HG02938 (cell line): ENCODE results near the gene ERC2.
"Not testable (repeated sequence)": the region's sequence is repeated elsewhere in the genome, so short reads cannot be mapped to it uniquely, and the experiment has no call there.

Experiments
- ATAC-seq: cut with Tn5 transposase; IDR thresholded peaks from one replicate; pipeline ENCODE4 v1.9.1; 2021; ENCODE audit warnings: mild to moderate bottlenecking, moderate library complexity; ENCODE audit not compliant: unreplicated experiment

Gene ERC2

DNA sequence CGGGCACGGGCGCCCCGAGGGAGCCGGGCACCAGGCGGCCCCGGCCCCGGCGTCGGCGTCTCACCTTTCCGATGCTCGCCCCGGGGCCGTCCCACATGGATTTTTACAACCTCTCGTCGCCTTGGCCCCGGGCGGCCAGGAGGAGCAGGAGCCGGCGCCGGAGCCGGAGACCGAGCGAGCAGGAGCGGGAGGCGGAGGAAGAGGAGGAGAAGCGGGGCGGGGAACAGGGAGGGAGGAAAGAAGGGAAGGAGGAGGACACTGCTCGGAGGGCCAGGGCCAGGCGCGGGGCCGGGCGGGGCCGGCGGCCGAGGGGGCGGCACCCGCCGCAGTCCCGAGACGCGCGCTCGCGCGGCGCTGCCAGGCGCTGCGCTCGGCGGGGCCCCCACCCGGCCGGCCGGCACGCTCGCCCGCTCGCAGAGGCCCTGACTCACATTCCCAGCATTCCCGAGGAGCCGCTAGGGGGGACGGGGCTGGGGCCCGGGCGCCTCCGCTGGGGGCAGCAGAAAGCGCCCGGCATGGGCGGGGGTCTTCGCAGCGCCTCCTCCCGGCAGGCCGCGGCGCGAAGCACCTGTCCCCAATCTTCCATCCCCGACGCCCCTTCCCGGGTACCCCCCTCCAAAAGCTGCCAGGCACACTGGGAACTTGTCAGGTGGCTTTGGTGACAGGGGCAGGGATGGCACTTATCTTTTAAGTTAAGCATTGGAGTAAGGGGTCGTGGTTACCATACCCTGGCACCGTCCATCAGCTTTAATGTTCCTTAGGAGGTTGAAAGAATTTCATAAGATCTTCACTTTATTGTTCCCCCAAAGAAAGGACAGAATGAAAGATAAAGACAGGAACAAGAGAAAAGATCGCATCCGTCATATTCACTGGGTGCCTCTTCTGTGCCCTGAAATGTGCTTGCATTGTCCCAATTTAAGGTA, at the start of gene ERC2:
Gene ERC2 (minus strand): TSS at position 284 of the 923 bp plus-strand sequence.
- no peak for ATAC-seq

DNA sequence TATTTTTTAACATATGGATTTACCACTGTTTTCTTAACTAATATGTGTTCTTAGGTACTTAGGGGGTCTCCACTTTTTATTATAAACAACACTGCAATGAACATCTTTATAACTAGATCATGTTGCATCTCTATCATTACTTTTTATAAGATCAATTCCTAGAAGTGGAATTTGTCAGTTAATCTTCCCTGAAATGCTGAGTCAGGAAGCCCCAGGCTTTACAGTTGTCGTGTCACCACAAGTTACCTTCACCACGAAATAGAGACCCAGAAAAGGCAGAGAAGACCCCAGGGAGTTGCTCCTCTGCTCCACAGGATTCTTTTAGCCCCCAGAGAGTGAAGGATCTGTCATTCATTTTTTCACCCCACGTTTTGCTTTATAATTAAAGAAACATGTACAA, 34.5 kb upstream of the ERC2 start:
- ATAC-seq, result no peak

DNA sequence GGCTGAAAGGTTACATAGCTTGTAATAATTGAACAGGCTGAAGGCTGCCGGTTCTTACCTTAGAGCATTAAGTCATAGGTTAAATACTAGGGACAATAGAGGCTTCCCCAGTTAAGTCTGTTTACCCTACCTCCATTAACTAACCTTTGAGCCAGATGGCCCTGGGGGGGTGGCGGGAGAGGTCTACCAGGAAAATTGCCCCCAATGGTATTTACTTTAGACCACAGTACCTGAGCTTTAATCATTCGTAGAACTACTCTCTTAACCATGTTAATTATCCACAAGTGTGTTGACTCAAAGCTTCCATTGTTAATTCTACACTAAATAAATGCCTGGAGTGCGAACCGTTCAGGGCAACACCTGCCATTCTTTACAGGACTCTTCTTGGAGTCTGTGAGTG, 28.1 kb upstream of the ERC2 start:
- not testable (repeated sequence) for ATAC-seq

DNA sequence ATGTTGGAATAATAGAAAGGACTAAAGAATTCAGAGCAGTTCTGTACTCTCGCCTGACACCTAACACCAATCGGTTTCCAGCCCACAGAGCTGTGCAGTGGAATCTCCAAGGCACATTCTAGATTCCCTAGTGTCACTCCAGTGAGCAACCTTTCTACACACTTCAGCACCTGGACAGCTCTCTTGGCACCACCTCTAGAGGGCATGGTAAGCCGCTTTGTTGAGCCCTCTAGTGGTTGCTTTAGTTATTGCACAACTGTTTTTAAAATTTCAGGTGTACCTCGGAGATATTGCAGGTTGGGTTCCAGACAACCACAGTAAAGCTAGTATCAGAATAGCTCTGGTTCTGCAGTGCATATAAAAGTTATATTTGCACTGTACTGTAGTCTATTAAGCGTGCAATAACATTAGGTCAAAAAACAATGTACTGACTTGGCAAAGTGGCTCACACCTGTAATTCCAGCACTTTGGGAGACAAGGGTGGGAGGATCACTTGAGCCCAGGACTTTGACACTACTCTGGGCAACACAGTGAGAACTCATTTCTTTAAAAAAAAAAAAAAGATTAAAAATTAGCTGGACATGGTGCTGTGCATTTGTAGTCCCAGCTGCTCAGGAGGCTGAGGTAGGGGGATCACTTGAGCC, 26.5 kb upstream of the ERC2 start:
- ATAC-seq, result peak; percentile 98

DNA sequence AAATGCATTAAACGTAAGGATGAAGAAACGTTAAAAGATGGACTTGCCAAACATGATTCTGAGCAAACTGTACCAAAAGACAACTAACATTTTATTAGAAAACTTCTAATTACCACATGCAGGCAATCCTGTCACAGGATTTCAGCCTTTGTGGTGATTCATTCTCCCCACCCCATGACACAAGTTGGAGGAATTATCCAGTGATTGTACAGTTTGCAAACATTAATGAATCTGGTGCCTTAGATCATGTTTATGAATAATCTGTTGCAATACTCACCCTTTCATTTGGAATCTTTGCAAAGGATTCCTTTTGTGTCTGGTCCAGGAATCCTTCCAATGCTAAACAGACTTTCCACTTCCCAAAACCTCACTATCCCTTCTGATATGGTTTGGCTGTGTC, 23.3 kb upstream of the ERC2 start:
- no peak for ATAC-seq

DNA sequence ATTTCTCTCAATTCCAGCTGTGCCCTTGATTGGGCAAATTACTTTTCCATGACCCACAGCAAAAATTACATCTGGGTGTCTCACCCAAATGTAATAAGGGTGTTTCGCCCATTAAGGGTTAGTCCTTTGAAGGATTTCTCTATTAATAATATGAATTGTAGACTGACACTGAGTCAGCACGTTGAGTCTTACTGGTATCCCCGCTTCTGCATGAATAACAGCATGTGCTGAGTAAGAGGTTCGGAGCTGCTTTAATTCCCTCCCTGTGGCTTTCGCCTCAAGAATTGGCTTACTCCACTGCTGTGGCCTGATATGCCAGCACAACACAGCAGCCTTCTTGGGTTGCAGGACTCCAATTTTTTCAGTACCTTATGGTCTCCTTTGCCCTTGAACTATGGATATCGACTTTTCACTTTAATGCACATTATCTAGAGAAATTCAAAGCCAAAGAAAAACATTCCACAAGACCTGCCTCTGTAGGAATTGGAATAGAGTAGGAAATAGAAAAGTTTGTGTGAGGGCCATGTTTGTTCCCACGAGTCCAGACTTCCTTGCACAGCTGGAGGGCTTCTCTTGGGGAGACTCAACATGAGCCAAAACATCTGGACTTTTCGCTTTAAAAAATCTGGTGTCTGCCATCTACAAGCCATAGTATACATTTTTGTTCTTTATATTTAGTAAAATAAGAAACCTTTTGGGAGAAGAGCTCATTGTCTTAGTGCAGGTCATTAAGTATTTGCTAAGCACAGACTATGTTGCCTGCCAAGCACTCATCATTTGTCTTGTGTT, 20.7 kb upstream of the ERC2 start:
- no peak for ATAC-seq

DNA sequence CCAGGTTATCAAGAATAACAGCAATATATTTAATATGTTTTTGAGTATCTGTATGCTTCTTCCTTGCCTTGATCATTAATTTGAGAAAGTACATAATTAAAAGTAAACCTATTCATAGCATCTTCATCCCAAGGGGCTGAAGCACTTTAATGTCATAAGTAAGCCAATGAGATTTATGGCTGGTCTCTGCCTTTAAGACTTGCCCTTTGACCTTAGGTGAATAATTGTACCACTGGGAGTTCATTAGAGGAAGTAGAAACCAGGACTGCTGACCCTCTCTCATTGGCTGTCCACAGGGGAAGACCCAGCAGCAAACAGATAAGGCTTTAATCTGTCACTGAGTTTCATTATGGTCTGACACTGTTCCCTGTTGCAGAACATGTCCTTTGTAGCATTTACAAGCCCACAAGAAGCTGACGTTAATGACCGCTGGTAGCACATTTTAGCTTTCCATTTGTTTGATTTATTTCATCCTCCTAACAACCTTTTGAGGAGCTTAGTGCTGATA, 16.3 kb upstream of the ERC2 start:
- no peak for ATAC-seq

DNA sequence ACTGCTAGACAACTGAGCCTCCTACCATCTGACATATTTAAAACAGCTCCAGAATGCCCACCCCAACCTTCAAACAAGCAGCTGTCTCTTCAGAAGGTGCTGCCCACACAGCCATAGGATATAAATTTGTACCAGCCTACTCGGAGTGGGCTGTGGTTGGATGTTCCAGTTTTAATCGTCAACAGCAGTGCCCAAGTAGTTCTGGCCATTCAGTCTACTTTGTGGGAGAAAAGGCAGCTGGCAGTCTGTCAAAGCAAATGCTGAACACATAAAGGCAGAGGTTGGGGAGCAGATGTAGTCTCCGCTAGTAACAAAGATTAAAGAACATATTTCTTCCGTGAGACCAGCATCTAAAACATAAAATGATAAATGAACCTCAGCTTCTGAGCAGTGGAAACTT, 15.9 kb upstream of the ERC2 start:
- ATAC-seq, result no peak

DNA sequence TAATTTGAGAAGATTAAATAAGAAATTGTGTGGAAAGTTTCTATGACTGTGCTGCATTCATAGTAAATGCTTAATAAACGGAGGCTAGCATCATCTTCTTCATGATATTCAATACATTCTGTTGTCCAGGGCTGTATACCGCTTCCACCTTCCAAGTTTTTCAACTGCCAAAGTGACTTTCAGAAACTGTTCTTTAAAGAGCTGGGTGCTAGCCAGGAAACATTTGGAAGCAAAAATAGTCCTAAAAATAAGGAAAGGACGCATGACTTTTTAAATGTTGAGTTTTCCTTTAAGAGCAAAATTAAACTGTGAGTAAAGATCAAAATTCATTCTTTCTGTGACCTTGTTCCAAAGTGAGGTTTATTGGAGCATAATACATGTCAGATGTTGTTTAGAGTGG, 9.4 kb upstream of the ERC2 start:
- no peak for ATAC-seq

DNA sequence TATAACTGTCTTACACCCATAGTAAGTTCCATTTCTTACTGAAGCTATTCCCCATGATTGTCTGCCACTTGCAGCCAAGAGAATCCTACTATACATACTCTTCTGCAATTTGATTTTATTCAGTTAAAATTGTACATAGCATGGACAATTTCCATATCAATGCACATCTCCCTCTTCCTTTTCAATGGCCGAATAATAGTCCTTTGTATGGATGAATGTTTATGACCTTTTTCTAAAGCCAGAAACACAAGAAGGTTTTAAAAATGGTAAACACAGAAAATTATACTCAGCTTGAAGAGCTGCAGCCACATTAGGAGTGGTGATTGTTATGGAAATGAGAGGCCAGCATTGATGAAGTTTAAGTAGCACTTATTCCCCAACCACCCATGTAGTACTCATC, 8.5 kb upstream of the ERC2 start:
- no peak for ATAC-seq

DNA sequence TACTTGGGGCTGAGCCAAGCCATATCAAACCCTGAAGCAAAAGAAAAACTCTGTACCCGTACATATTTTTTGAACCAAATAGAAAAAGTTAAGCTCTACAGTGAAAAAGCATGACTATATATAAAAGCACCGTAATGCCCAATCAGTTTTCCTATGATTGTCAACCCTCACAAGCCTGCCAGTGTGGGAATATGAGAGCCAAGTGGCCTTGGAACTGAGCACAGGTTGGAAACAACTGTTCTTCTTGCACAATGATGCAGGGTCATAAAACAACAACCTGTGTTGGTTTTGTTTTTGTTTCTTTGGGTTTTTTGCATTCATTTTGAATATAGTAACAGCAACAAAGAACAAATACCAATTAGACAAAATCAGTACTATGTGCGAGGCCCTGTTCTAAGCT, 3.5 kb upstream of the ERC2 start:
- no peak for ATAC-seq

DNA sequence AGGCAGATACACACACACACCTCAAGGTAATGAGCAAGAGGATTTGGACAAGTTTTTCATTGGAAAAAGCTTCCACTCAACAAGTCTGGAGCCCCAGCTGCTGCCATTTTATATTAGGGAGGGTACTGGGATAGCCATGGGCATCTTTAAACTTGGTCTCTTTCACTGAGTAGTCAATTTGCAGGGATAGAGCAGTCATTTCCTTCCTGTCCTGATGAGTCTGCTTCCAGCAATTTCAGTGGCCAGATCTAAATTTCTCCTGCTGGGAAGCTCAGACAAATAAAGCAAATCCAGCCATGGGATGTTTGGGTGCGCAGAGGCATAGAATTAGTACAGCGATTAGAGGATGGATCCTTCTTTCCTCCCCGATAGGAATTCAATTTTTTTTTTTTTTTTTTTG, 874 bp upstream of the ERC2 start:
- ATAC-seq, result no peak

DNA sequence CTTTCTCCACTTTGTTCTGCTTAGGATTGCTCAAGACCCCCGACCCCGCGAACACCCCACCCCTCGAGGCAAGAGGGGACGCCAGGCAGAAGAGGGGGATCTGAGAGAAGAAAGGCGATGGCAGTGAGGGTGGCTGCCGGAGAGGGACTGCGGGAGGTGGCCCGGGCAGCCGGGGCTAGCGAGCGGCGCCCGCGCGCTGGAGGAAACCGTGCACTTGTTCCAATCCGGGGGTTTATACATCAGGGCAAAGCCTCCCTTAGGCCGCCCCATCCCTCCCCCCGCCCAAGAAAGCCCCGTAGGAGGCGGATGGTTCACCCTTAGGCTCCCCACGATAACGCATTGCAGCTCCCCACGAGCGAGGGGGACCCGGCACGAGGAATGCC, 475 bp downstream of the ERC2 start:
- no peak for ATAC-seq

DNA sequence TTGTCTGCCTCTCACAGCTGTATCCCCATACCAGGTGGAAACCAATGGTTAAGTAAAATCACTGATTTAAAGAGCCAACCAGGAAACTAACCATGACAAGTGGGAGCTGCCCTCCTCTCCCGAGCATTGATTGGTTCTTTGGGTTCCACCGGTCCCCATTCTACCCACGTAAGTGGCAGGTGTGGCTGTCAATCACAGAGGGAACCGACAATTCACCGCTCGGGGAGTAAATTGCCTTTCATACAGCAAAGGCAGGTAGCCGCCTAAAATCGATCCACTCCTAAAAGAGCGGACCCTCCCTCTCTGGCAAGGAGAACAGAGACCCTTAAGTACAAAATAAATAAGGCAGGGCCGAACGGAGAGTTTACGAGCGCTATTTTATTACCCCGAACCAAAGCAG, 1.2 kb downstream of the ERC2 start:
- ATAC-seq, result peak; percentile 70

DNA sequence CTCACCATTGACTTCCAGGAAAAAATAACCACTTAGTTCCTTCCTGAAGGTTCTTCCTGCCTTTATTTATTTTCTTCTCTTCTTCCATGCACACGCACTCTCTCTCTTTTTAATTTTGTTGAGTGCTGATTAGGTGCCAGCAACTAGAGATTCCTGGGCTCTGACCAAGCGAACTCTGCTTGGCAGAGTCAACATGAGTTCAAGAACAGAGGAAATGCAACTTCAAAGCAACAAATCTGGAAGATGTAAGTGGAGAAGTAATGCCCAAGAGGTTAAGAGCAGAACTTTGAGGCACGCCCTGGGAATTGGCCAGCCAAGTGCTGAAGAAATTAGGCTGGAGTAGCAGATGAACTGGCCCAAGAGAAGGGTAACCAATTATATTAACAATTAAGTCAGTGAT, 8.5 kb downstream of the ERC2 start:
- no peak for ATAC-seq

DNA sequence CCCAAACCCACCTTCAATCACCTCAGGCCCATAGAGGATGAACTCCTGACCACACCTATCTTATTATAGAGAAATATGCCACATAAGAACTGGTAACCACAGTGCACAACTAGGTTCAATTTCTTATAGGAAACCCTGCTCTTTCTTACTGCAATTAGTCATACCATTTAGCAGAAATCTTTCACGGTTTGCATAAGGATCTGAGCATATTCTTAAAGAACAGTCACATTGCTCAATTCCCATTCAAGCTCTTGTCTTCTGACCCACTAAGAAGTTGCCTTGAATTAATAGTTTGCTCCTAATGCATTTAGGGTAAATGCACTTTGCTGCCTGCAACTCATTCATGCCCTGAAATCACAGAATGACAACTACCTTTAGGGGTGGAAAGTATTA, 9.2 kb downstream of the ERC2 start:
- no peak for ATAC-seq

DNA sequence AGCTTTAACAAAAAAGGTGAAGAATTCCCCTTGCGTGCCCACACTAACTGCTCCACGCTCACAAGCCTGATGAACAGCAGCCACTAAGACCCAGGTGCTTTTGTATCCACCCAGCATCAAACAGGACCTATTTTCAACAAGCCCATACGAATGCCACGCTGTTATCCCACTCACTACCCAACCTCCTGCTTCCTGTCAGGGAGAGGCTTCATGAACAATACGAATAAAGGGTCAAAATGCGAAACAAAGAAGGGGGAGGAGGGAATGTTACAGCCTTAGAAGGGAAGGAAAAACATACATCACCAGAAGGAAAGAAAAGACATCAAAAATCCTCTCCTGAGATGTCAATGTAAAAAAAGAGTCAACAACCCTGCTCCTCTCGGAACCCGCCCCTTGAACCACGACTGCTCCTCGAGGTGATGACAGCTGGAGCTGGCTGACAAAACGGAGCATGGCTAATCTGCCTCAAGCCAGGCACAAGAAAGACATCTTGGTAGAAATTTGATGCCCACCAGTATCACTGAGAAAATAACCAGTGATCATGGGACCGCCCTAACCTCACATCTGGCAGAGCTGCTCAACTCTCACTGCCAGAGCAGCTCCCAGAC, 9.7 kb downstream of the ERC2 start:
- no peak for ATAC-seq

DNA sequence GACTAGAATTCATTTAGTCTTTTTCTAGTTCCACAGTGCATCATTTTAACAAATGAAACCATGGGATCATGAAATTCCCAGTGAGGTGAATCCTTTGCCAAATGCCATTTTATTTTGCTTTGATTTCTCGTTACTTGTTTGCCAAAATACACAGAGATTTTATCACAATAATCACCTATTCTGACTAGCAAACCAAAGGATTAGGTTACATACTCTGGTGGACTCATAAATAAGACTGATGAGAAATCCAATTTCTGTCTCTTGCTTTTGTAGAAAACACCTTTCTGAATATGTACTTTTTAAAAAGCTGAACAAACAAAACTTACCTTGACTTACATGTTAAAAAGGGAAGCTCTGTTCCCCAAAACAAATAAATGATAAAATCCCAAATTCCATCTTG, 12.2 kb downstream of the ERC2 start:
- ATAC-seq, result no peak

DNA sequence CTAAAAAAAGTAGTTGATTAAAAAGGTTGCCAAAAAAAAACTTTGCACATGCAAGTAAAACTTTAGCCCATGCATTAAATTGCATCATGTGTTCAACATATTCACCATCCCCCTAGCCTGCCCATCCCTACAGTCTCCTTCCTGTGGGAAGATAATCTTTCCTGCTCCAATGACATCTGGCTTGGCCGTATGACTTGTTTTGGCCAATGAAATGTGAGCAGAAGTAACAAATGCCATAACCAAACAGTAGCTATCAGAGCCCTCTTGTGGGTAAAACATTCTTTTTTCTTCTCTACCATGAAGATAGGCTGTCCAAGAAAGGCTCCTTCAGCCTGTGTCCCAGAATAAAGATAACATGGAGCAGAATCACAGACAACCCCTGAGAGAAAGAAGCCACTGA, 15.3 kb downstream of the ERC2 start:
- no peak for ATAC-seq

DNA sequence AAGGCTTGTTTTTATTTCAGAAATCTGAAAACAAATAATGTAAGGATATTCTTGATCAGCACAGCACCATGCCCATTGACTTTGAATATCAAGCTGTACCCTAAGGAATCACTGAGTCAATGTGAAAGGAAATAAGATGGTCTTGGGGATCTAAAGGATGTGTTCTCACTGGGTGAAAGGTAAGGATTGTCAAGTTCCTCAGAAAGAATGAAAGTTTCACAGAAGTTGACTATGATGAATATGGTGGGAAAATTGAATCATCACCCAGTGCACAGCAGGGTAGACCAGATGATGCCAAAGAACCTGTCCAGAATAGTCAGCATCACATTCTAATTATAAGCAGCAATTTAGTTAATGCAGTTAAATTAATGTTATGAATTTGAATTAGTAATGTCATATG, 16.2 kb downstream of the ERC2 start:
- no peak for ATAC-seq

DNA sequence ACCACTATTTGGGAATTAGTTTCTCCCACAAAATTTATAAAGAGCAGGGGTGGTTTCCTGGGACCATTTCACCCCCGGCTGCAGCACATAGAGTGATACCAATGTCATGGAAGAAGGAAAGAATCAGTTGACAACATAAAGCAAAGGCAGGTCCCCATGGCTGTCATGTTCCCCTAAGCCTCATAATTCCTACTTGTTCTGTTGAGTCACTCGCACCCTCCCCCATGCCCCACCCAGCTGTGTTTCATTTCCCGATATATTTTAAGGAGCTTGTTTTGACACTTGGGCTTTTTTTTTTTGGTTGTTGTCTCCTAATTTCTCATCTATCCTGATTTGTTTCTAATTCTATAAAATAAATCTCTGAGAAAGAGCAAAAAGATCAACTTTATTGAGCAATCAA, 24.9 kb downstream of the ERC2 start:
- no peak for ATAC-seq
